ENCODE data around the gene TNNC2. TPM values are rescaled to one million over a fixed set of nuclear protein-coding genes. Genes with fewer than 3 reads are reported as not detected.

TNNC2 gene
- total and polyA plus RNA-seq, 9 of the 15 experiments (the other 6 are each of a cell fraction or from before 2014, with no cell fraction given): not detected

DNA sequence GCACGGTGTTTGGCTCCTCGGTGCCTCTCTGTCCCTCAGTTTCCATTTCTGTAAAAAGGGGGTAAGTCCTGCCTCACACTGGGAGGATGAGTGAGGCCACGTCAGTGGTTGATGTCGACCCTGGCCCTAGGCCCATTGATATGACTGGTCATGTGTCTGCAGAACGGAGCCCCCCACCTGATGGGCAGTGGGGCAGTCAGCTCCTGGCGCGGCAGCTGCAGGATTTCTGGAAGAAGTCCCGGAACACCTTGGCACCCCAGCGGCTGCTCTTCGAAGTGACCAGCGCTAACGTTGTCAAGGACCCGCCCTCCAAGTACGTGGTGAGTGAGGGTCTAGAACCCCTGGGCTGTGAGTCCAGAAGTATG lies 7.7 kb upstream of the TNNC2 start:
- no peak for ATAC-seq
- DNase-seq (ENCODE audit: extremely low read depth in 1 of 4, low spot score in 3 of 4): no peak
- Histone ChIP-seq H3K4me3 (no peak overlapping the region), H3K9me3 (replicated peaks; ENCODE audit: control insufficient read depth, insufficient read depth, low read depth, low read length) (no peaks in the 10 kb centered on the region), H3K4me1 (replicated peaks in 1 of 2; ENCODE audit: control insufficient read depth in 2 of 2, insufficient read depth in 2 of 2, low read length in 2 of 2) (peaks cover 32 to 34% of the 10 kb centered on the region in 2 experiments), H4K20me1 (replicated peaks; ENCODE audit: control insufficient read depth, insufficient read depth, low read length) (no peaks in the 10 kb centered on the region), H2AFZ (ENCODE audit: low read depth, low read length) (no peak overlapping the region), H3K4me2 (ENCODE audit: insufficient read depth, low read length) (no peak overlapping the region), H3K27ac (ENCODE audit: extremely low read depth, low read depth, low read length) (no peak overlapping the region), H3K27me3 (ENCODE audit: control insufficient read depth in 2 of 2, insufficient read depth in 2 of 2, low read length in 2 of 2) (no peaks in the 10 kb centered on the region), H3K9me1 (ENCODE audit: control insufficient read depth, insufficient read depth, low read length) (no peaks in the 10 kb centered on the region), H3K36me3 (ENCODE audit: control insufficient read depth, insufficient read depth, low read length) (no peaks in the 10 kb centered on the region), H3K79me2 (ENCODE audit: control insufficient read depth, insufficient read depth, low read length) (no peaks in the 10 kb centered on the region), H3K9ac (ENCODE audit: insufficient read depth in 1 of 2, low read depth in 2 of 2, low read length in 2 of 2) (no peak overlapping the region)
- ChIA-PET CTCF (ENCODE audit: low intra/inter-chr PET ratio) (no interaction called here), POLR2A (interaction anchor here (0.6 to 1.0 kb wide), 2 partner anchors 98 to 100 kb away, joined by 3 read pairs; no protein-coding TSS in a partner anchor)
- WGBS (ENCODE audit: insufficient coverage, low coverage, missing lambda C conversion rate): 88% methylated on average over 14 of the region's 14 CpGs
- in situ Hi-C loops (cut with MboI) (no loop called here), intact Hi-C loops (cut with micrococcal nuclease) (loop anchor here (10.0 kb wide), 1 partner anchor 50 kb away; the partner anchor contains the start of genes SPATA25 and ZSWIM1)
- TF ChIP-seq BCOR (IDR thresholded peaks at IDR 0.05) (no peak), RBM25 (IDR thresholded peaks at IDR 0.05; ENCODE audit: low read depth, low read length, severe bottlenecking) (peak; percentile 35)
- TF ChIP-seq, protein P1, sequence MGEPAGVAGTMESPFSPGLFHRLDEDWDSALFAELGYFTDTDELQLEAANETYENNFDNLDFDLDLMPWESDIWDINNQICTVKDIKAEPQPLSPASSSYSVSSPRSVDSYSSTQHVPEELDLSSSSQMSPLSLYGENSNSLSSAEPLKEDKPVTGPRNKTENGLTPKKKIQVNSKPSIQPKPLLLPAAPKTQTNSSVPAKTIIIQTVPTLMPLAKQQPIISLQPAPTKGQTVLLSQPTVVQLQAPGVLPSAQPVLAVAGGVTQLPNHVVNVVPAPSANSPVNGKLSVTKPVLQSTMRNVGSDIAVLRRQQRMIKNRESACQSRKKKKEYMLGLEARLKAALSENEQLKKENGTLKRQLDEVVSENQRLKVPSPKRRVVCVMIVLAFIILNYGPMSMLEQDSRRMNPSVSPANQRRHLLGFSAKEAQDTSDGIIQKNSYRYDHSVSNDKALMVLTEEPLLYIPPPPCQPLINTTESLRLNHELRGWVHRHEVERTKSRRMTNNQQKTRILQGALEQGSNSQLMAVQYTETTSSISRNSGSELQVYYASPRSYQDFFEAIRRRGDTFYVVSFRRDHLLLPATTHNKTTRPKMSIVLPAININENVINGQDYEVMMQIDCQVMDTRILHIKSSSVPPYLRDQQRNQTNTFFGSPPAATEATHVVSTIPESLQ (CRISPR knock-in tag; IDR thresholded peaks at IDR 0.05): no peak
- FAIRE-seq: no peak
- BruUV-seq (replicated peaks): no TSS peak

Data from K562 (cell line).